Adrenal gland (tissue), 12 donors: ENCODE data around the gene C9orf50. TPM values are rescaled to one million over a fixed set of nuclear protein-coding genes. Genes with fewer than 3 reads are reported as not detected.
A peak's percentile ranks its signal among the peaks of the same experiment; 100 is the strongest.

Experiments
- DNase-seq, 7 donors: peaks; one replicate each; pipeline ENCODE4 v3.0.0-alpha.2; 2019 to 2020
- H3K27ac ChIP-seq, 5 donors: fragments of 200-600 bp; sonication (generic) in 4 of 5; 1 replicate in 3 of 5; 2 replicates in 2 of 5; pipeline versions ENCODE4 v1.5.1 to v1.8.0; 2016 to 2020; ENCODE audit warnings: mild to moderate bottlenecking in 1 of 5
- H3K27me3 ChIP-seq: fragments of 200-600 bp; 2 replicates; pipeline ENCODE4 v1.8.0; 2021
- H3K36me3 ChIP-seq, 2 donors: fragments of 200-600 bp; replicated peaks in 1 of 2; 1 replicate in 1 of 2; 2 replicates in 1 of 2; pipeline versions ENCODE4 v1.5.1 to v1.8.0; 2018 to 2022
- H3K4me1 ChIP-seq, 2 donors: fragments of 200-600 bp; replicated peaks in 1 of 2; 1 replicate in 1 of 2; 2 replicates in 1 of 2; pipeline versions ENCODE4 v1.5.1 to v1.8.0; 2018 to 2021
- H3K4me3 ChIP-seq, 4 donors: fragments of 200-600 bp; sonication (generic) in 3 of 4; one replicate each; pipeline ENCODE4 v1.5.1; 2016 to 2018
- H3K9me3 ChIP-seq, 3 donors: fragments of 200-600 bp; sonication (generic) in 1 of 3; replicated peaks in 1 of 3; 1 replicate in 2 of 3; 2 replicates in 1 of 3; pipeline versions ENCODE4 v1.5.1 to v1.8.0; 2016 to 2021
- CTCF ChIP-seq, 6 experiments: fragments of 450-650 bp in 4 of 6; fragments of 200-600 bp in 2 of 6; sonication (generic) in 1 of 6; IDR thresholded peaks; 1 replicate in 5 of 6; 2 replicates in 1 of 6; pipeline versions ENCODE4 v1.5.1 to v1.8.0; 2016 to 2021; ENCODE audit warnings: antibody characterized with exemption in 6 of 6, mild to moderate bottlenecking in 2 of 6, moderate library complexity in 1 of 6
- POLR2A ChIP-seq, 2 donors: fragments of 450-650 bp; IDR thresholded peaks; one replicate each; pipeline ENCODE4 v1.6.1; 2017; ENCODE audit warnings: antibody characterized with exemption in 2 of 2, mild to moderate bottlenecking in 2 of 2, moderate library complexity in 1 of 2
- WGBS, 4 donors: extraction: QIAGEN DNeasy Blood & Tissue Kit in 2 of 4; methylation state at CpG; one replicate each; pipeline versions ENCODE4 v1.1.5 to v1.1.7; 2013 to 2017; 5-methylcytosine and 5-hydroxymethylcytosine counted together
- intact Hi-C, 2 donors: fragments of 100-400 bp; cut with DNase I; formaldehyde crosslinking; loops; one replicate each; pipeline versions ENCODE4 v1.14.1 to v1.15.0; 2022 to 2023
- polyA plus RNA-seq, 3 donors: library from polyadenylated mRNA; stranded (reverse); fragments of 200-250 nt in 2 of 3; fragments of 350-450 nt in 1 of 3; fragmentation: Illumina TruSeq in 1 of 3; extraction: RNeasy Lipid Tissue Mini Kit (QIAGEN cat#74804) in 1 of 3; gene quantifications; one replicate each; pipeline ENCODE4 v1.2.3, GENCODE V29; 2013 to 2014
- total RNA-seq, 9 donors: library from RNA; depleted of rRNA in 4 of 9; stranded (reverse); fragments of >200 nt in 4 of 9; fragments of 120-200 nt in 1 of 9; fragmentation: NEBNext Ultra II Directional in 1 of 9; extraction: Animal tissue kit (Norgen Biotek cat#: 25700) in 1 of 9; gene quantifications; one replicate each; pipeline versions ENCODE4 v1.1.0 to v1.2.4, GENCODE V29; 2013 to 2023
- donor health status: healthy with polysubstance abuse.
- donor health status: Bipolar disorder and iron deficiency.
- donor health status: DM: yes; HTN: yes; CAD: no.
- donor health status: DM: no; HTN: no; CAD: no.
- donor health status: DM: no; HTN: no; CAD: no.
- donor health status: DM: yes; HTN: yes; CAD: no.

C9orf50 gene
- total and polyA plus RNA-seq, 12 donors: 0.11 to 0.74 (median 0.37) TPM; not detected in 7

GRCh38 chr9:129656795-129657390, 36.0 kb upstream of the C9orf50 start:
- Histone ChIP-seq H3K4me3 (no peak overlapping the region), H3K9me3 (no peaks in the 10 kb centered on the region), H3K4me1 (peaks cover 9 to 12% of the 10 kb centered on the region in 2 donors), H3K36me3 (no peaks in the 10 kb centered on the region), H3K27me3 (no peaks in the 10 kb centered on the region), H3K27ac (no peak overlapping the region)
- DNase-seq: no peak
- 62 to 75% (median 70%) methylated on average over 7 to 12 of the region's 12 CpGs for WGBS, 4 donors
- TF ChIP-seq CTCF (IDR thresholded peaks at IDR 0.05): no peak
- TF ChIP-seq POLR2A (IDR thresholded peaks at IDR 0.05): no peak
- intact Hi-C loops: no loop called here

- H3K4me1 ChIP-seq: peaks cover 9 to 12% of the 10 kb centered on the region in 2 donors
Observed at GRCh38 chr9:129655696-129656095, 34.8 kb upstream of the C9orf50 start.

GRCh38 chr9:129655154-129655553, 34.3 kb upstream of the C9orf50 start:
- Histone ChIP-seq H3K4me1 (peaks cover 9 to 12% of the 10 kb centered on the region in 2 donors), H3K4me3 (no peak overlapping the region), H3K27me3 (no peaks in the 10 kb centered on the region), H3K36me3 (no peaks in the 10 kb centered on the region), H3K27ac (no peak overlapping the region), H3K9me3 (no peaks in the 10 kb centered on the region)
- 88 to 100% (median 91%) methylated on average over 1 to 7 of the region's 7 CpGs for WGBS, 4 donors
- TF ChIP-seq POLR2A (IDR thresholded peaks at IDR 0.05) (no peak), CTCF (IDR thresholded peaks at IDR 0.05) (no peak)
- DNase-seq: no peak
- intact Hi-C loops: no loop called here

More at GRCh38 chr9:129655696-129656095, 34.8 kb upstream of the C9orf50 start:
- Histone ChIP-seq H3K36me3 (no peaks in the 10 kb centered on the region), H3K4me3 (no peak overlapping the region), H3K27ac (no peak overlapping the region), H3K27me3 (no peaks in the 10 kb centered on the region), H3K9me3 (no peaks in the 10 kb centered on the region)
- WGBS, 4 donors: 82 to 94% (median 87%) methylated on average over 3 to 7 of the region's 7 CpGs
- TF ChIP-seq POLR2A (IDR thresholded peaks at IDR 0.05): no peak
- no peak for TF ChIP-seq CTCF (IDR thresholded peaks at IDR 0.05)
- intact Hi-C loops: no loop called here
- no peak for DNase-seq

GRCh38 chr9:129654554-129655040, 33.7 kb upstream of the C9orf50 start:
- intact Hi-C loops: no loop called here
- no peak for DNase-seq
- Histone ChIP-seq H3K9me3 (no peaks in the 10 kb centered on the region), H3K27ac (peak overlapping the region in 4 of 5 donors; percentile 17 to 52 (median 44)), H3K4me1 (peaks cover 9 to 12% of the 10 kb centered on the region in 2 donors), H3K36me3 (no peaks in the 10 kb centered on the region), H3K4me3 (no peak overlapping the region), H3K27me3 (no peaks in the 10 kb centered on the region)
- TF ChIP-seq POLR2A (IDR thresholded peaks at IDR 0.05): no peak
- no peak for TF ChIP-seq CTCF (IDR thresholded peaks at IDR 0.05)
- WGBS, 4 donors: 32 to 43% (median 41%) methylated on average over 12 to 20 of the region's 20 CpGs
